ENCODE measurements around the gene IQSEC1. TPM values are rescaled to one million over a fixed set of nuclear protein-coding genes. Genes with fewer than 3 reads are reported as not detected.

IQSEC1 gene
- total and polyA plus RNA-seq, 2 donors (not counting 1 experiment from before 2014, with no cell fraction given): 4.3 to 18.2 TPM

DNA sequence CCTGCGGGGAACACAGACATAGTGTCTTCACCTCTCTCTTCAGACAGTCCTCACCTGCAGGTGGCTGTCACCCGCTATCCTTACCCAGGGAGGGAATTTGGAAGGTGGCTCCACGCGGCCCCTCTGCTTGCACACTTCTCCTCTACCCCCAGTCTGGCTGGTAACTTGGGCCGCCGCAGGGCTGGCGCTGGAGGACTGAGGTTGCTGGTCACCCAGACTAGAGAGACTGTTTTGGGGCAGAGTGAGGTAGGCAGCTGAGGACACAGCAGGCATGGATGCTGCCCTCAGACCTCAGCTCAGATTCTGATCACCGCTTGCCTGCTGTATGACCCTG, 12.6 kb upstream of the IQSEC1 start:
- Histone ChIP-seq H3K27ac (ENCODE audit: insufficient read depth, low read length) (no peak overlapping the region), H3K36me3 (ENCODE audit: control insufficient read depth, insufficient read depth, low read length) (no peaks in the 10 kb centered on the region), H2AFZ (ENCODE audit: low read length) (no peak overlapping the region), H3K9me3 (ENCODE audit: control insufficient read depth, insufficient read depth, low read depth, low read length) (no peaks in the 10 kb centered on the region), H3K9ac (ENCODE audit: insufficient read depth, low read length) (no peak overlapping the region), H3K4me3 (replicated peaks in 1 of 4; ENCODE audit: control extremely low read depth in 1 of 4, insufficient read depth in 1 of 4, low read depth in 3 of 4, low read length in 4 of 4) (no peak overlapping the region), H3K4me1 (ENCODE audit: control insufficient read depth, extremely low read depth, insufficient read depth, low read length) (no peaks in the 10 kb centered on the region), H4K20me1 (ENCODE audit: control insufficient read depth, extremely low read depth, insufficient read depth, low read length) (no peaks in the 10 kb centered on the region), H3K79me2 (ENCODE audit: control insufficient read depth, insufficient read depth, low read length) (no peaks in the 10 kb centered on the region), H3K4me2 (ENCODE audit: extremely low read depth, insufficient read depth, low read length) (no peak overlapping the region), H3K27me3 (ENCODE audit: control insufficient read depth, insufficient read depth, low read length) (no peaks in the 10 kb centered on the region)
- TF ChIP-seq EZH2 (IDR thresholded peaks at IDR 0.05; ENCODE audit: low read length, missing control alignments): no peak
- TF ChIP-seq, protein P1, sequence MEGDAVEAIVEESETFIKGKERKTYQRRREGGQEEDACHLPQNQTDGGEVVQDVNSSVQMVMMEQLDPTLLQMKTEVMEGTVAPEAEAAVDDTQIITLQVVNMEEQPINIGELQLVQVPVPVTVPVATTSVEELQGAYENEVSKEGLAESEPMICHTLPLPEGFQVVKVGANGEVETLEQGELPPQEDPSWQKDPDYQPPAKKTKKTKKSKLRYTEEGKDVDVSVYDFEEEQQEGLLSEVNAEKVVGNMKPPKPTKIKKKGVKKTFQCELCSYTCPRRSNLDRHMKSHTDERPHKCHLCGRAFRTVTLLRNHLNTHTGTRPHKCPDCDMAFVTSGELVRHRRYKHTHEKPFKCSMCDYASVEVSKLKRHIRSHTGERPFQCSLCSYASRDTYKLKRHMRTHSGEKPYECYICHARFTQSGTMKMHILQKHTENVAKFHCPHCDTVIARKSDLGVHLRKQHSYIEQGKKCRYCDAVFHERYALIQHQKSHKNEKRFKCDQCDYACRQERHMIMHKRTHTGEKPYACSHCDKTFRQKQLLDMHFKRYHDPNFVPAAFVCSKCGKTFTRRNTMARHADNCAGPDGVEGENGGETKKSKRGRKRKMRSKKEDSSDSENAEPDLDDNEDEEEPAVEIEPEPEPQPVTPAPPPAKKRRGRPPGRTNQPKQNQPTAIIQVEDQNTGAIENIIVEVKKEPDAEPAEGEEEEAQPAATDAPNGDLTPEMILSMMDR (conservative IDR thresholded peaks at IDR 0.05 in 1 of 2, IDR thresholded peaks at IDR 0.05 in 1 of 2; ENCODE audit: low read depth in 1 of 2, low read length in 2 of 2): no peak
- no peak for DNase-seq (ENCODE audit: low read depth in 2 of 2)

DNA sequence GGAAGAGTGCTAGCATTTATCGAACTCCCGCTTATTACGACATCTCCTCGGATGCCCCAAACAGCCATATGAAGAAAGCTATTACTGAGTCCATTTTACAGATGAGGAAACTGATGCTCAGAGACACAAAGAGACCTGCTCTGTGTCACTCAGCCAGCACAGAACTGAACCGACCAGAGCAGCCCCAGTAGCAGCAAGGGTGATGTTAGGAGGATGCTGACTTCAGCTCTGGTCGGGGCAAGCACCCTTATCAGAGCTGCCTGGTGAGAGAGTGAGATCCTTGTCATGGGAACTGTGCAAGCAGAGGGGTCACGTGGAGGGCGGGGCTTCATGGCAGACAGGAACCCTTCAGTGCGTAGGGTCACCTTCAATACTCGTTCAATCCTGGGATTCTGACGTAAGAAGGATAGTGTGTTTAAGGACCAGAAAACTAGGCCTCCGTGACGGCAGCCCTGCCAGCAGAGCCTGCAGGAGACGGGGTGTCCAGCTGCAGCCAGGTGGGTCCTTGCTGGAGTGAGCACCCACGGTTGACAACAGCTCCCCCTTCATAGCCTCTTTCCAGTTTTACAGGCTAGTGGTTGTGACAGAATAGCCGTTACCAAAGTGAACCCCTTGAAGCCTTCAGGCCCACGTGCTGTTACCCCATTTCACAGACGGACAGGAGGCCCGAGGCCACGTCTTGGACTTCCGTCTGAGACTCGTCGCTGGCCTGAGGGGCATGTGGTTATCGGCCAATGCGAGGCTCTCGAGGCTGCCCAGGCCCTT, 12.0 kb upstream of the IQSEC1 start:
- H3K4me2 ChIP-seq (ENCODE audit: extremely low read depth, insufficient read depth, low read length): no peak overlapping the region

DNA sequence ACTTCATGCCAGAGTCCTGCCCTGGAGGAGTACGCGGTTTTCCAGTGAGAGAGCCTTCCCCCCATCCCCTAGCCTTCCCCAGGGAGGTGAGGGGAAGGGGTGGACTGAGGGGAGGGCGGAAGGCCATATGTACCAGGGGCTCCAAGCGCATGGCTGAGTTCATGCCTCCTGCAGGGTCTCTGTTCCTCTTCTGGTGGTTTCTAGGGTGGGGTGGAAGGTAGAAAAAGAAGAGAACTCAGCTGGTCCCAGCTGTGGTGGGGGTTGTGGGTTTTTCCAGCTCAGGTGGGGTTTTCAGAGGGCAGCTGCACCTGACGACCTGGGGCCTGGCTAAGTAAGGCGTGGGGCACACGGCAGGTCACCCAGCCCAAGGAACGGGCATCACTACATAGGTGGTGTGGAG, 10.7 kb upstream of the IQSEC1 start:
- Histone ChIP-seq H3K4me2 (ENCODE audit: extremely low read depth, insufficient read depth, low read length) (no peak overlapping the region), H3K27me3 (ENCODE audit: control insufficient read depth, insufficient read depth, low read length) (no peaks in the 10 kb centered on the region), H3K27ac (ENCODE audit: insufficient read depth, low read length) (no peak overlapping the region), H3K9me3 (ENCODE audit: control insufficient read depth, insufficient read depth, low read depth, low read length) (no peaks in the 10 kb centered on the region), H3K36me3 (ENCODE audit: control insufficient read depth, insufficient read depth, low read length) (no peaks in the 10 kb centered on the region), H3K4me3 (replicated peaks in 1 of 4; ENCODE audit: control extremely low read depth in 1 of 4, insufficient read depth in 1 of 4, low read depth in 3 of 4, low read length in 4 of 4) (no peak overlapping the region), H3K79me2 (ENCODE audit: control insufficient read depth, insufficient read depth, low read length) (no peaks in the 10 kb centered on the region), H3K4me1 (ENCODE audit: control insufficient read depth, extremely low read depth, insufficient read depth, low read length) (no peaks in the 10 kb centered on the region), H2AFZ (ENCODE audit: low read length) (no peak overlapping the region), H4K20me1 (ENCODE audit: control insufficient read depth, extremely low read depth, insufficient read depth, low read length) (no peaks in the 10 kb centered on the region), H3K9ac (ENCODE audit: insufficient read depth, low read length) (no peak overlapping the region)
- TF ChIP-seq EZH2 (IDR thresholded peaks at IDR 0.05; ENCODE audit: low read length, missing control alignments): no peak
- TF ChIP-seq, protein P1 (conservative IDR thresholded peaks at IDR 0.05 in 1 of 2, IDR thresholded peaks at IDR 0.05 in 1 of 2; ENCODE audit: low read depth in 1 of 2, low read length in 2 of 2): no peak
- no peak for DNase-seq (ENCODE audit: low read depth in 2 of 2)

More for the DNA sequence above, 12.0 kb upstream of the IQSEC1 start:
- no peak overlapping the region for H3K9ac ChIP-seq (ENCODE audit: insufficient read depth, low read length)
- no peaks in the 10 kb centered on the region for H3K4me1 ChIP-seq (ENCODE audit: control insufficient read depth, extremely low read depth, insufficient read depth, low read length)
- no peak overlapping the region for H2AFZ ChIP-seq (ENCODE audit: low read length)
- H3K9me3 ChIP-seq (ENCODE audit: control insufficient read depth, insufficient read depth, low read depth, low read length): no peaks in the 10 kb centered on the region
- no peaks in the 10 kb centered on the region for H3K36me3 ChIP-seq (ENCODE audit: control insufficient read depth, insufficient read depth, low read length)
- no peak overlapping the region for H3K4me3 ChIP-seq (replicated peaks in 1 of 4; ENCODE audit: control extremely low read depth in 1 of 4, insufficient read depth in 1 of 4, low read depth in 3 of 4, low read length in 4 of 4)
- H4K20me1 ChIP-seq (ENCODE audit: control insufficient read depth, extremely low read depth, insufficient read depth, low read length): no peaks in the 10 kb centered on the region
- TF ChIP-seq, protein P1 (conservative IDR thresholded peaks at IDR 0.05 in 1 of 2, IDR thresholded peaks at IDR 0.05 in 1 of 2; ENCODE audit: low read depth in 1 of 2, low read length in 2 of 2): no peak
- TF ChIP-seq EZH2 (IDR thresholded peaks at IDR 0.05; ENCODE audit: low read length, missing control alignments): no peak
- DNase-seq (ENCODE audit: low read depth in 2 of 2): no peak
- H3K27ac ChIP-seq (ENCODE audit: insufficient read depth, low read length): no peak overlapping the region
- H3K27me3 ChIP-seq (ENCODE audit: control insufficient read depth, insufficient read depth, low read length): no peaks in the 10 kb centered on the region
- no peaks in the 10 kb centered on the region for H3K79me2 ChIP-seq (ENCODE audit: control insufficient read depth, insufficient read depth, low read length)
